Activated CD4-positive, alpha-beta T cell treated with anti-CD3 and anti-CD28 coated beads for 4 hours (primary cell): Measurements from ENCODE around the gene RNF150.
A peak's percentile ranks its signal among the peaks of the same experiment; 100 is the strongest.
"Not testable (repeated sequence)": the region's sequence is repeated elsewhere in the genome, so short reads cannot be mapped to it uniquely, and the experiment has no call there.

Source experiments
- DNase-seq, 2 donors: peaks; one replicate each; pipeline ENCODE4 v3.0.0-alpha.2; 2020

Gene RNF150

DNA sequence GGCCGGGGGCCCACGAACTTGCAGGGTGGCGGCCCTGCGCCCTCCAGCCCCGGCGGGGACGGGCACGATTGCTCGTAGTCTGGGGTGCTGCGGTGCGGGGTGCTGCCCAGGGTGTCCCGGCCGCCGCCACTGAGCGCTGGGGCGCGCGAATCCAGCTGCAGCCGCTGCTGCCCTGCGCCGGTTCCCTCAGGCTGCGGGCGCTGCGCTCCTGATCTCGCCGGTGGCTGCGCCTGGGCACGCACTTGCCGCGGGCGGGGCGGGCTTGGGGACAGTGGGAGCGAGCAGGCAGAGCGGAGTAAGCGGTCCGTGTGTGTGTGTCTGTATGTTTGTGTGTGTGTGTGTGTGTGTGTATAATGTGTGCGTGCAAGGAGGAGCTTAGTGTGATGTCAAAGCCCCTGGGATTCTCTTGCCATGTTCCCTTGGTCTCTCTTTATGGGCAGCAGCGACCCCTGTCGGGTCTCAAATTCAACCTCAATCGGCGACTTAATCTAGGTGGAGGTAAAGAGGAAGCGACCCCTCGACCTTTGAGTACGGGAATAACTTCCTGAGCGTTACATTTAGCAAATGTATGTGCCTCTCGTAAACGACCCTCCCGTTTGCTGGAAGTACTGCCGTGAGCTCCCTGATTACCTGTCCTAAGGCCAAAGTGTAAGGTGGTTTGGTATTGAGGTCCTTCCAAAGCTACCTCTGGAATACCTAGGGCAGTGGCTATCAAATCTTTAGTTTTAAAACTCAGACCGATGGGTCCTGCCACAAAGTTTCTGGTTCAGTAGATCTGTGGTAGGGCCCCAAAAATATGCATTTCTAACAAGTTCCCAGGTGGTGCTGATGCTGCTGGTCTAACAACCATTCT, at the start of gene RNF150:
RNF150 (minus strand) TSS at position 324 of the 853 bp plus-strand sequence.
- DNase-seq = peak in 1 of 2 donors; percentile 14

DNA sequence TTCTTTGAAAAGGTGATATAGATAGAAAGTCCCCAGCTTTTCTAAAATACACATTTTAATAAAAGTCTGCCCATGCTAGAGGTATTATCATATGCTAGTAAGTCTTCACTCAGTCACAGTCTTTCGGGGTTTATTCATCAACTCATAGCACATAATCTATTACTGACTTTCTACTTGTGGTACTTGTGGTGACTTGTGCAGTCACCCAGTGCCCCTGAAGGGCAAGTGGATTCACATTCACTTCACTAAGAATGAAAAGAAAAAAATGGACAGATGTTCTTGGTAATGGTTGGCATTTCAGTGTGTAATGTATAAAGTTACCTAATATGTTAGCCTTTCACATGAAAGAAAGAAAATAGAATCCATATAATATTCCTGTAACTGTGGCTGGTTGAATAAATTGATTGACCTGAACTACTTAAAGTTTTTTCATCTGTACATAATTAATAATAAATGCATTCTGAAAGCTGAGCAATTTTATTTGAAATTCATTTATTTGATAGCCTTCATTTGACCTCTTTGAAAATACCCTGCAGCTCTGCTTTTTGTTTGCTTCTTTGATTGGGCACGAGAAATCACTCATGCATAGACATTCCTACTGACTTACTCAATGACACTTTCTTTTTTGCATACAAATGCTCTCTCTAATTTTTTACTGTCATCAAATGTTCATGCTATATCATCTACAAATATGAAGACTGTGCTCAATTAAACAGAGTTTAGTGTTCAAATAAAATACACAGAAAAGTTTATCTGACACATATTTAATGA, 47.9 kb upstream of the RNF150 start:
- no peak for DNase-seq

DNA sequence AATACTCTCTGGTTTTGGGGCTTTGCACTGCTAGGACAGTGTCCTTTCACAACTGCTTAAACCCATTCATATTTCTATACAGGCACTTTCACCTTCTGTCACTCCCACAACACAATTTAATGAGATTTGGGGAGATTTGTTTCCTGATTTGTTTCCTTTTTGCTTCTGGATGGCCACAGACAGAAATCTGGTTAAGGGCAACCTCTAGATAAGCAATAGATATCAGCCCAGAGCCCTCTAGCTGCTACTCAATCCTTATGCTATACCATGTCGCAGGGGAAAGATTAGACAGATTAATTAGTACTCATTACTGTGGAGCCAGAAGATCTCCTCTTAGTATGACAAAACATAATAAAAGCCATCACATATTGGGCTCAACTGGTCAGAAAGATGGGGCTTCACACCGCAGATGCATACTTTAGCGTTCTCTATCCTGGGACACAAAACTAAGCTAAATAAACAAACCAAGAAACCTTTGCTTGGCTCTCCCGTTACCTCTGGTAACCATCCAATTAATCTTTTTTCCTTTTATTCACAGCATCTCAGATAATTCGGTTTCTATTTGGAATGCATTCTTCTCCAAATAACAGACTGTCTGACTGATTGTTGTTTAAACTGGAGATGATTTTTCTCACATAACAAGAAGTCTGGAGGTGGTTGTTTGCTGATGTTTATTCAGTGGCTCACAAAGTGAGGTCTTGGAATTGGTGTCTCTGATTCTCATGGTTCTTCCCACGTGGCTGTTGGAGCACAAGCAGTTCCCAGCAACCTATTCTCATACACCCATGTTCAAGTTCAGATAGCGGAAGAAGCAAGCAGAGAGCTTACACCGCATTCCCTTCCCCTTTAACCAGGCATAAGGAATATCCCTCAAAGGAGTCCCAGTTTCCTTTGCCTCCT, 46.5 kb upstream of the RNF150 start:
- DNase-seq = no peak

DNA sequence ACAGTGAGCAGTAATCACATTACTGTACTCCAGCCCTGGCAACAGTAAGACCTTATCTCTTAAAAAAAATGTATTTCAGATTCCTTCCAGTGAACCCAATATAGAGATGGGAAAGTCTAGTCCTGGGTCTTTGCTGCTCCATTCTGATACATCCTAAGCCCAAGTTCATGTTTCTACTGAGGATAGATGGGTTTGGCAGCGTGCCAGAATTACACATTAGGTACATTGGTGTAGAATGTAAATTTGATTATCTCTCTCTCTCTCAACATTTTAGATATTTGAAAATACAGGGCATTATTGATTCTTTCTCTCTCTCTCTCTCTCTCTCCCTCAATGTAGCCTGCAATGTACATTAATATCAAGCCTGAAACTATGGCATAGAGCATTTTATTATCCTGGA, 43.9 kb upstream of the RNF150 start:
- DNase-seq = no peak

DNA sequence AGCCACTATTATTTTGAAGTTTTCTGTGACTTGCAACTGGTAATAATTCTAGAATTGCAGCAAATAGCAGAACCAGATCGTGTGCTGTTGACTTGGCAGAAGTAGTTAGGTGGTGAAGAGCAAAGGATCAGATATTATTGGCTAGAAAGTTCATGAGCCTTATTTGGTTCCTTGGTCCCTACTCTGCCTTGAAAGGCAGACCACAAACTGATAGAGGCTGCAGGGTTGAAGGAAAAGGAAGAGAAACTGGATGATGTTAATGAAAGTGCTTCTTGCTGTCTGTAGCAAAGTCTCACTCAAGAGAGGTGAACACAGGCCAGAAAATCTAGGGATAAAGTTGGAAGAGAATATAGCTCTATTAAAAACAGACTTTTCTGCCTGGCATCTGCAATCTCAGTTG, 41.2 kb upstream of the RNF150 start:
- no peak for DNase-seq

DNA sequence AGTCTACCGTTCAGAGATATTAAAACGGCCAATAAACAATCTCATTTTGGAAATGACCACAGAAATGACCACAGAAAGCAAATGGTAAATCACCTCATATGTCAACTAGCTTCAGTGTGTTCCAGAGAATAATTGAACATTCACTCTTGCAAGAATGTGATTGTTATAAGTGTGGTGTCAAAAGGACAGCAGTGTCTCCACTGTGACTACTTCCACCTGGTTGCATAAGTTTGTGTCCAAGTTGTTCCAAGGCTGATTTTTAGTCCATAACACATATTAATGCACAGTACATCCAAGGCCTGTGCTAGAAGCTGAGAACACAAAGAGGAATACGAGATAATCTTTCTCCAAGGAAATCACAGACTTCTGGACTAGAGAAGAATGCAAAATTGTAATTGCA, 37.4 kb upstream of the RNF150 start:
- no peak for DNase-seq

DNA sequence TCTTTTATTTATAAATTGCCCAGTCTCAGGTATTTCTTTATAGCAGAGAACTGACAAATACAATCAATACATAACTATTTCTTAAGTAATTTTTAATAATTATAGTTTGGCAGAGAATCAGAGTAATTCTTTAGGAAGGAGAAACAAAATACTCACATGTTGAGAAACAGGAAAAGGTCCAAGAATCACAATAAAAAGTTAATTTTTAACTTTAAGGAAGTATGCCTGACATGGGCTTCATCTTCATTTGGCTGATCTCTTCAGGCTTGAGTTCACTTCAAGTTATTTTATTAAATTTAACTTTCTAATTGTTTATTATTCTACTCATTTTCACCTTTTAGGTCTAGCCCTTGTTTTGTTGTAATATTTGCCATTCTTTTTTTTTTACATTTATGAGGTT, 36.1 kb upstream of the RNF150 start:
- DNase-seq = no peak

DNA sequence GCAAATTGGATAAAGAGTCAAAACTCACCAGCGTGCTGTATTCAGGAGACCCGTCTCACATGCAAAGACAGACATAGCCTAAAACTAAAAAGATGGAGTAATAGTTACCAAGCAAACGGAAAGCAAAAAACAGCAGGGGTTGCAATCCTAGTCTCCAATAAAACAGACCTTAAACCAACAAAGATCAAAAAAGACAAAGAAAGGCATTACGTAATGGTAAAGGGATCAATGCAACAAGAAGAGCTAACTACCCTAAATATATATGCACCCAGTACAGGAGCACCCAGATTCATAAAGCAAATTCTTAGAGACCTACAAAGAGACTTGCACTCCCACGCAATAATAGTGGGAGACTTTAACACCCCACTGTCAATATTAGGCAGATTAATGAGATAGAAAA, 31.7 kb upstream of the RNF150 start:
- DNase-seq = not testable (repeated sequence)

DNA sequence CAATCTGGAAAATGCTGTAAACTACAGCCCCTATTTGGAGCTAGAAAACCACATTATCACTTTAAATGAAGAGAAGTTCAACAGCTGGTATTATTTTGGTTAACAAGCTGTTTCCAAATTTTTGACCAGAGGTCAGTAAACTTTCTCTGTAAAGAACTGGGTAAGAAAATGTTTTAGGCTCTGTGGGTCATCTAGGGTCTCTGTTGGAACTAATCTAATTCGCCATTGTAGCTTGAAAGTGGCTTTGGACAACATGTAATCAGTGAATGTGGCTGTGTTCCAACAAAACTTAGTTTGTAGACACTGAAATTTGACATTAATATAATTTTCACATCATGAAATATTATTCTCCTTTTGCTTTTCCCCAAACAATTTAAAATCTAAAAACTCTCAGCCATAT, 25.8 kb upstream of the RNF150 start:
- DNase-seq = no peak

DNA sequence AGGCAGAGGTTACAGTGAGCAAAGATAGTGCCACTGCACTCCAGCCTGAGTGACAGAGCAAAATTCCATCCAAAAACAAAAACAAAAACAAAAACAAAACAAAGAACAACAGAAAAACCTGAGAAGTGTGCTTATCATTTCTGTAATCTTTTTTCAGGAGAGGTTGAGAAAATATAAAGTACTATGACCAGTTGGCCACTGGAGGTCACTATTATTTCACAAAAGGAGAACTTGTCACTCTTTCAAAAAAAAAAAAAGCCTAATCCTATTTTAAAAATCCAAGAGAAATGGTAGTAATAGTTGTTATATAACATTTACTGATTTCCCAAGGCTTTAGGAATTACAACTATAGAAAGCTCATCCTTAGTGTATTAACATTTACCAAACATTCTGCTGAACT, 24.9 kb upstream of the RNF150 start:
- DNase-seq = no peak

DNA sequence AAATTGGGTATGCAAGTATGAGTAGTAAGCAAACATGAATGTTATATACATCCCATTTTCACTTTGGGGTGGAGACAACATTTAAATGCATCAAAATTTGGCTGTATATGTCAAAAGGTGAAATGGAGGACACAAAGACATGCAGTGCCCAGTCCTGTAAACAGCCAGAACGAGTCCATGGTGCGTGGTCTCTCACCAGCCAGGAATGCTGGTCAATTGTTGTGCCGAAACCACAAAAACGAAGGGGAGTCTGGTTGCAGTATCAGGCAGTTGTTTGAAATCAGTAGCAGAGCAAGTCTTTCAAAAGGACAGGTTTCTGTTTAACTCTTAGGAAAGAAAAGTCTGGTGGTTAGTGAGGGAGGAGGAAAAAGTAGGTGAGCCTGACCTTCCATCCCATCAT, 22.3 kb upstream of the RNF150 start:
- DNase-seq = no peak

DNA sequence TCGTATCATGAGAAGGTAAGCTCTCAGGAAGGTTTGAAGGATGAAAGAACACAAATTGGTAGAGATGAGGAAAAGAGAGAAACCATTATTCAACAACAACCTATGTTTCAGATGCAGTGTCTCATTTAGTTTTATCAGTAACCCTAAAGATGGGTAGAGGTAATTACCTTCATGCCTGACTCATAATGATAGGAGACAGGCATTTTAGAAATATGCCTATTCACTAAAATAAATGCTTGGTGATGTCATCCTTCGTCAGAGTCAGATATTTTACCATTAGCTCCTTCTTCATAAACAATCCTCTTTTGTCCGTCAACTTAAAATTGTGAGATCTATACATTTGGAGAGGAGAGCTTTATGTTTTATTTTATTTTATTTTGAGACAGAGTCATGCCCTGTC, 21.5 kb upstream of the RNF150 start:
- DNase-seq = no peak

DNA sequence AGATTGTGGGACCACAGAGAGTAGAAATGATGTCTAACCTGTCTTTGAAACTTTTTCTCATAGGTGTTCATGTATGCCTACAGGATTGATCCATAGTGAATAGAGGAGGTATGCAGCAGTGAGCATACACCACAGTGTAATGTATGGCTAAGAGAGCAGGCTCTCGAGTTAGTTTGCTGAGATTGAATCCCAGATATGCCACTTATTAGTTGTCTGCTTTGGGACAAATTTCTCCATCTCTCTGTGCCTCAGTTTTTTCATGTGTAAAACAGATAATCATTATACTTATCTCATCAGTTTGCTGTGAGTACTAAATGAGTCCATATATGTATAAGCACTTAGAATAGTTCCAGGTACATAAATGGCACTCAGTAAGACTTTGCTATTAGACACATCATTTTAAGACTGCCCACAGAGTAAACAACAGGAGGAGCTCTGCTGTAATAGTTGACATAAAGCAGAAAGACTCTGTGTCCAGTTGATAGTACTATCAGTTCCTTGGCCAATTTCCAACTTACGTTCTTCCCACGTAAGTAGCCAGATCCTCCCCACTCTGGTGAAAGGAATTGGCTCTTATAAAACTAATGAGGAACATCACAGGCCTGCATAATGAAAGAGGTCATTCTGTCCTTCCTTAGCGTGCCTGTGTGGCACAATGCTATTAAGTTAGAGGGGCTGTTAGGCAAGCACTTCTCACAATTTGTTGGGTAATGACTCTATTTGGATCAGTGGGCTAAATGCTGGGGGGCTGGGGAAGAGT, 20.7 kb upstream of the RNF150 start:
- no peak for DNase-seq

DNA sequence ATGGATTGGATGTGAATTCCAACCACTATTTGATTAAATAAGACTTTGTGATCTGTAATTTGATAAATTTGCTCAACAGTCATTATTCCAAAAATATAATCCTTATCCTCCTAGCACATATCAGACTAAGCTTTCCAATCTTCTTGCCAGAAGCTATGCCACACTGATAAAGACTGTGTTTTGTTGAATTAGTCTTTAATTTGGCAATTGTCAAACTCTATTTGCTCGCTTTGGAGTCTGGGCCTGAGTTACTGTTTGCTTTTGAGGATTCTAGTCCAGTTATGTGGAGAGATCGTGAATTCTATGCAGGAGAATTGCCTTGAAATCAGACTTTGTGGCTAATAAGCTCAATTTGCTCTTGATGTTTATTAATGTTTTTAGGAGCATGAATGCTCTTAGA, 10.9 kb upstream of the RNF150 start:
- DNase-seq = no peak

DNA sequence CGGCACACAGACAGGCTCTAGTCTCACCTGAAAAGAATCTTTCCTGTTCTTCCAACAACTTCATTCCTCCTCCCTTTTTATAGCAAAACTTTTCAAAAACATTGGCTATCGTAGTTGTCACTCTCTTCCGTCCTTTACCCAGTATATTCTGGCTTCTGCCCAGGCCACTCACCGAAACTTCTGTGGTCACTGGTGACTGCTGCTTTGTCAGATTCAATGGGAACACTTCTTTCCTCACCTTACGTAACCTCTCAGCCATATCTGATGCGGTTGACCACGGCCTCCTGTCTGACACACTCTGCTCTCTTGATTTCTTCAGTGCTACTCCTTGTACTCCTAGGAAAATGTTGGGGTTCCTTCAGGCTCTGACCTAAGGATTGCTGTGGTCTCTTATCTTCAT, 9.2 kb upstream of the RNF150 start:
- no peak for DNase-seq

DNA sequence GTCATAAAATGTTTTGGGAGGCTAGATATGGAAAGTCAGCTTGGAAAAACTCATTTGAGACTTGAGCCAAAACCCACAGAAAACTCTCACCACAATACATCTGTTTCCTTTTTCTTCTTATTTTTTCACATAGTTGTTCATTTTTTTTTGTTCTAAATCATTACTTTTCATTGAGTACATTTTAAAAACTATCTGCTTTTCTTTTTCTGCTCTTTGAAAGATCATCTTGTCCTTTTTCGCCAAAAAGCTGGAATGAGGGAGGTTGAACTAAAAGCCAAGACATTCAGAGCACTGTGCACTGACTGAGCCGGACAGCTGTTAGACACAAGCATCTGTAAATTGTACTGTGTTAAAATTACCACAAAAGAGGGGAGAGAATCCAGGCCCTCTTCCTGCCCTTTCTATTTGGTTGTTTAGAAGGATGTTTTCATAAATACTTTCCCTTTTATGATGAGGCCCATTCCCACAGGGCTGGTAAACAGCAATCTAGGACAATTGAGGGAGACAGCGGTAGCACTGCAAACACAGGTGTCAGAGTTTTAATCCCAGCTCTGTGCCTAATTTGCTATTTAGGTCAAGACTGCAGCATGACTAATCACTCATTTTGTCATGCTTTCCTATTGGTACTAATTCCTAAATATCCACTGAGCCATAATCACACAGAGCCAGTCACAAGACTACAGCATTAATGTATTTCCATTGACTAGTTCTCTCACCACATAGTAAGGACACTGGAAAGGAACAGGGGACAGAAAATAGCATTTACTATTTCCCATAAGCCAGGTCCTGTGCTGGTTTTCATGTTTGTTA, 7.3 kb upstream of the RNF150 start:
- no peak for DNase-seq

DNA sequence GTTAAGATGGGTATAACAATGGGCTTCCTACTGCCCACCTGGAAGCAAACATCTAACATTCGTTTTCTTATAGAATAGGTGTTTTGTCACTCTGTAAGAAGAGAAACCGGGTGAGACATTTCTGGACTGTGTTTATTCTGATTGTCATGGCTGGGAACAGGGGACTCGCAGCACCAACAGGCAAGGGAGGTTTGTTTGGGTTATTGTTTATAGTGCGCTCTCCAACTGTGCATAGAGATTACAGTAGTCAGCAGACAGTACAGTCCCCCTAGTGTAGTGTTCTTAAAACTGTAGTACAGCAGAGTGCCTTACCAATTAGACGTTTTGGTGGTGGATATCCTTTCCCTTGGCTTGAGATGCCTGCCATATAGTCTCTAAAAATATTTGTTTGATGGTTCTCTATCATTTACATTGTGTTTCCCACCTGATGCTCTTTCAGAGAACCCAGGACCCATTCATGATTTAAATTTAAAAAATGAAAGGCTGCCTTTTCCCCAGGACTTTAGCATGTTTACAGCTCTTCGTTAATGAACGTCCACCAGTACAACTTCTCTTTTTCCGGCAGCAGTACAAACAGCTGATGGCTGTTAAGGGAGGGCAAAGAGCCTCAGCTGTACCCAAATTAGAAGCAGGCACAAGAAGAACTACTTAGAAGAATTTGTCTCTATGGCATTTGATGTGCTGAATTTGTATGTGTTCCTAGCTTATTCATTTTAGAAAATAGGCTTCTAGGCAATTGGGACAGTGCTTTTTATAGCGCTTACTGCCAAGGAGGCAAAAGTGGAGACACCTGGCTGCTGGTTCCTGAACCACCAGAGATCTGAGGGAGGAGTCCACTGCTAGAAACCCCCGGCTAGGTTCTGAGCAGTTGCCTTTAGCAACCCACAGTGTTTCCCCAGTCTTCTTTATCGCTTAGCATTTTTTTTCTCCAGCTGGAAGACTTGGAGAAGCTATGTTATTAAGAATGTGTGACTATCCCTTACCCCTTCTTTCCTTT, 1.0 kb upstream of the RNF150 start:
- no peak for DNase-seq

DNA sequence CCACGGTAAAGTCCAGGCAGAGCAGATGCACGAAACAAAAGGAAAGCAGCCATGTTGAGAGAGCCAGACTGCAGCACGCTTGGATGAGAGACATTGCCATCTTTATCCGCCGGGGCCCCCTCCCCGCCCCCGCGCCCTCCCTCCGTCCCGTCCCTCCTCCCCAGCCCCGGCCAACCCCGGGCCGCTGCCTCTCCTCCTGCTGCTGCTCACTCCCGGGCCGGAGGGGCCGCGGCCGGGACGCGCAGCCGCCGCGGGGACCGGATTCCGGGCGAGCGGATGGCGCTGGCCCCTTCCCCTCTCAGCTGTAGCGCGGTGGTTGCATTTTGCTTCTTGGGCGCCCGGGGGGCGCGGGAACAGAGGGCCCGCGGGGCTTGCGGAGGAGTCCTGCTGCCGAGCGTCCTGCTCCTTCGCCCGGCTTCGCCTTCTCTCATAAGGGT, 542 bp downstream of the RNF150 start:
- DNase-seq = no peak

DNA sequence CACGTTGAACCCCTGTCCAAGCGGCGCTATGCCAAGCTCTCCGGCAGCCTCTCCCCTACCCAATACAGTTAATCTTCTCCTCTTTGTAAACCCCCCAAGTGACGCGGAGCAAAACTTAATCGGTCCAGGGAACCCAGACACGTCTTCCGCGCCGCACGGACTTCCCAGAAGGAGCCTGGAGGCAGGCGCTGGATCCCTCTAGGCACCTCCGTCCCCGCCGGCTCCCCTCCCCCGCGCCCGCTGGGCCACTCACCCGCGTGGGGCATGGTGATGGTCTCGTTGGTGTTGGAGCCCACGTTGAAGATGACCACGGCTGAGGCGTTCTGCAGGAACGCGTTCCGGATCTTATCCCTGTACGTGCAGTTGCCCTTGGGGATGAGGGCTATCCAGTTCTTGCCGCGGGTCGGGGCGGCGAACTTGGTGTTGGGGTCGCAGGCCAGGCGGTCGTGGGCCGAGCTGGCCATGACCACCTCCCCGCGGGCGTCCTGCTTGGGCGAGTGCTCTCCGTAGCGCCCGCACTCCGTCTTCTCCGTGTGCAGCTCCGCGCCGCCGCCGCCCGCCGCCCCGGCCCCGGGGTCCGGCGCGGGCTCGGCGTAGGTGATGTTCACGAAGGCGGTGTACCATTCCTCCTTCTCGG, 1.1 kb downstream of the RNF150 start:
- no peak for DNase-seq

DNA sequence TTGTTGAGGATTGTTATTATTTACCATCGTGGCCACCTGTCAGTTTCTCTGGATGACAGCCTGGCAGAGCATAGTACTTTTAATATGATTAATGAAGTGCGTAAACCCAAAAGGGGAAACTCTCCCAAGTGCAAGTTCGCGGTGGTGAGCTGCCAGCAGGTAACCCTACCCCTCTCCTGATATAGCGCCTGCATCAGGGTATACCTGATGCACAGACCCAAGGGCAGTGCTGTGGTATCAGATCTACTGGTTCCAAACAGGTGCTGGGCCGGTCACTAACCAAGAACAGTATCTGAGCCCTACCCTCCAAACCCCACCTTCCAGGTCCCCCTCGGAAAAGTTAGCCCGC, 1.6 kb downstream of the RNF150 start:
- no peak for DNase-seq
